ENCODE measurements around the gene HBA1. TPM values are rescaled to one million over a fixed set of nuclear protein-coding genes. Genes with fewer than 3 reads are reported as not detected.

HBA1 gene
- total and polyA plus RNA-seq, 2 of the 8 experiments (the other 6 are each of a cell fraction or from before 2014, with no cell fraction given), result 2.3 TPM

DNA sequence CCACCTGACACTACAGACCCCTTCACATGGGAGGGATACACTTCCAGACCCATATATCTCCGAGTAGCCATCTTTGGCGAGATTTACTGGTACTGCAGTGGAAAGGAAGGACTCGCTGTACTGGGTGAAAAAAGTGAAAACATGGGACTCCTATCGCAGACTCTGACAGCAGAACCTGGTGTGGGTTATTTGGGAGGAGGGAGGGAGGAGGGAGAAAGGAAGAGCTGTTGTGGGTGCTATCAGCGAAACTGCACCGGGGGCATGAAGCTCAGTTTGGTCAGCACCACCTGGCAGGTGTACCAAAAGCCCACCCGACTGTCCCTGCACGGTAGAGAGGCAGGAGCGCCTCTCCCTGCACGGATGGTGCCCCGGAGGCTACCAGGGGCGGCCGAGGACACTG, 8.7 kb downstream of the HBA1 start:
- Histone ChIP-seq H3K4ac (replicated peaks; ENCODE audit: insufficient read length, low read depth, low read length) (no peak overlapping the region), H2BK120ac (replicated peaks; ENCODE audit: low read depth, low read length) (no peak overlapping the region), H3K4me1 (replicated peaks in 1 of 4; ENCODE audit: control insufficient read depth in 3 of 4, insufficient read depth in 4 of 4, low read length in 3 of 4) (peaks cover 0 to 5% (median 3%) of the 10 kb centered on the region in 4 experiments; a peak in 4 of 7 replicates), H3K23ac (ENCODE audit: insufficient read length) (no peak overlapping the region), H4K20me1 (replicated peaks in 1 of 2; ENCODE audit: control insufficient read depth in 1 of 2, insufficient read depth in 2 of 2, low read length in 2 of 2) (peaks cover 7 to 9% of the 10 kb centered on the region in 2 experiments), H3K23me2 (ENCODE audit: low read depth, low read length) (peaks cover 9% of the 10 kb centered on the region; the same call in 1 of the 2 replicates), H3K4me2 (ENCODE audit: insufficient read depth in 1 of 2, low read depth in 2 of 2, low read length in 2 of 2) (no peak overlapping the region), H3K56ac (replicated peaks; ENCODE audit: insufficient read length, low read depth, low read length) (no peak overlapping the region), H4K8ac (ENCODE audit: extremely low read depth, insufficient read depth, low read length) (no peak overlapping the region), H2AK5ac (ENCODE audit: low read depth, low read length) (no peak overlapping the region), H2BK15ac (ENCODE audit: low read length) (no peak overlapping the region), H3K79me1 (ENCODE audit: low read depth, low read length) (no peaks in the 10 kb centered on the region; the same call in 1 of the 2 replicates), H2AFZ (ENCODE audit: low read length) (no peak overlapping the region), H2BK5ac (ENCODE audit: low read depth, low read length) (no peak overlapping the region), H3K14ac (ENCODE audit: insufficient read length) (no peak overlapping the region), H3K4me3 (ENCODE audit: extremely low read depth in 1 of 4, insufficient read depth in 2 of 4, low read depth in 3 of 4, low read length in 4 of 4) (no peak overlapping the region), H3K79me2 (ENCODE audit: control insufficient read depth in 1 of 2, insufficient read depth in 2 of 2, low read length in 2 of 2) (no peaks in the 10 kb centered on the region), H2BK12ac (ENCODE audit: low read depth, low read length) (no peak overlapping the region), H3K9ac (replicated peaks in 1 of 4; ENCODE audit: extremely low read depth in 1 of 4, low read depth in 3 of 4, low read length in 3 of 4) (no peak overlapping the region), H4K91ac (replicated peaks; ENCODE audit: insufficient read length, low read length) (no peak overlapping the region), H4K5ac (ENCODE audit: insufficient read length, low read depth, low read length) (no peak overlapping the region), H2BK20ac (ENCODE audit: low read length) (no peak overlapping the region), H3K9me3 (ENCODE audit: insufficient read depth in 2 of 2, low read depth in 1 of 2, low read length in 1 of 2) (peaks cover 0 to 3% of the 10 kb centered on the region in 2 experiments; a peak in 1 of 4 replicates), H3K27me3 (replicated peaks in 1 of 4; ENCODE audit: control insufficient read depth in 3 of 4, extremely low read depth in 1 of 4, insufficient read depth in 3 of 4, low read length in 3 of 4) (peaks cover 4 to 10% (median 8%) of the 10 kb centered on the region in 4 experiments; a peak in 6 of 7 replicates), H3K27ac (ENCODE audit: low read depth, low read length) (no peak overlapping the region), H3K18ac (ENCODE audit: extremely low read depth, low read length) (no peak overlapping the region), H3K36me3 (ENCODE audit: control insufficient read depth in 2 of 4, insufficient read depth in 4 of 4, low read length in 3 of 4) (peaks cover 15 to 31% (median 26%) of the 10 kb centered on the region in 4 experiments; a peak in 7 of 8 replicates)
- DNase-seq (ENCODE audit: low read depth in 1 of 2, low spot score in 2 of 2) (no peak), FAIRE-seq (no peak)
- 98% methylated on average over 11 of the region's 13 CpGs; no CpG with 5 or more reads in 1 of the 2 experiments for WGBS, 2 experiments (ENCODE audit: extremely low coverage in 1 of 2, insufficient coverage in 1 of 2, insufficient read length in 1 of 2, insufficient replicate concordance in 2 of 2, low coverage in 1 of 2, low lambda C conversion rate in 2 of 2, missing lambda C conversion rate in 1 of 2)
- CTCF ChIA-PET (ENCODE audit: partially characterized antibody), result interaction anchor here (0.9 to 1.2 kb wide), 2 partner anchors 43 to 67 kb away, joined by 3 read pairs; no protein-coding TSS in a partner anchor
- POLR2A ChIA-PET (ENCODE audit: partially characterized antibody), result interaction anchor here (1.0 to 1.1 kb wide), 3 partner anchors 15 to 81 kb away, joined by 3 to 4 read pairs (median 4); no protein-coding TSS in a partner anchor
- TF ChIP-seq SIX5 (IDR thresholded peaks at IDR 0.05; ENCODE audit: low read depth, low read length), result no peak
- no peak for TF ChIP-seq GABPA (IDR thresholded peaks at IDR 0.05; ENCODE audit: borderline replicate concordance, insufficient read depth, low read length)
- no peak for TF ChIP-seq TBP (IDR thresholded peaks at IDR 0.05; ENCODE audit: low read depth, low read length)
- TF ChIP-seq EZH2 (IDR thresholded peaks at IDR 0.05; ENCODE audit: low read depth, low read length, severe bottlenecking), result no peak
- TF ChIP-seq CHD1 (IDR thresholded peaks at IDR 0.05; ENCODE audit: low read depth, low read length), result no peak
- TF ChIP-seq SRF (IDR thresholded peaks at IDR 0.05; ENCODE audit: low read depth, low read length), result no peak
- TF ChIP-seq FOSL1 (IDR thresholded peaks at IDR 0.05; ENCODE audit: insufficient read depth, low read depth, low read length), result no peak
- TF ChIP-seq YY1 (IDR thresholded peaks at IDR 0.05; ENCODE audit: low read depth, low read length), result no peak
- TF ChIP-seq JUN (IDR thresholded peaks at IDR 0.05; ENCODE audit: low read depth, low read length), result no peak
- TF ChIP-seq ASH2L (IDR thresholded peaks at IDR 0.05; ENCODE audit: low read length), result no peak
- no peak for TF ChIP-seq KDM1A (IDR thresholded peaks at IDR 0.05; ENCODE audit: borderline replicate concordance, low read length)
- TF ChIP-seq EP300 (IDR thresholded peaks at IDR 0.05; ENCODE audit: borderline replicate concordance in 1 of 2, low read depth in 2 of 2, low read length in 2 of 2), result no peak
- TF ChIP-seq RXRA (IDR thresholded peaks at IDR 0.05; ENCODE audit: insufficient read depth, low read depth, low read length), result no peak
- TF ChIP-seq CTBP2 (IDR thresholded peaks at IDR 0.05; ENCODE audit: borderline replicate concordance, insufficient read depth, insufficient read length, low read length), result no peak
